HG02623 (cell line): ENCODE results near the gene SLC25A21.
"Not testable (repeated sequence)": the region's sequence is repeated elsewhere in the genome, so short reads cannot be mapped to it uniquely, and the experiment has no call there.

Experiments
- ATAC-seq: cut with Tn5 transposase; IDR thresholded peaks from one replicate; pipeline ENCODE4 v1.9.1; 2021; ENCODE audit warnings: moderate library complexity; ENCODE audit not compliant: unreplicated experiment

The SLC25A21 gene

GRCh38 chr14:37091651-37092050 is 80.8 kb downstream of the SLC25A21 start:
- ATAC-seq = no peak

- ATAC-seq = no peak
Measured at GRCh38 chr14:37090026-37090425, 82.4 kb downstream of the SLC25A21 start.

DNA sequence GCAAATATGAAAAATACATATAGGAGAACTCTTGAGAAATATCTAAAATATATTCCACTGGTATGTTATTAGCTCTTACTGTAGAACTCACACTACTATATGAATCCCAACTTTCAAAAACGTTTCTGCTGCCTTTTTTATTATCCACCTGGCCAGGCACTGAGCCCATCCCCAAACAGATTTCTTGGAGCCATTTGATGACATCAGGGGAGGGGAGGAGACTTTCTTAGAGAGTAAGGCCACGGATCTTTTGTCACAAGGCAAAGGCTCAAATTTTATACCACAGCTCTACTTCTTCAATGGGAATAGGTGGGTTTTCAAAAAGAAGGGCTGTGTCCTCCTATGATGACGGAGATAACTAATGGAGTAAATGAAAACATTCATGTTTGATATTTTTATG is 83.0 kb downstream of the SLC25A21 start:
- no peak for ATAC-seq

GRCh38 chr14:37088356-37089215 is 83.8 kb downstream of the SLC25A21 start:
- ATAC-seq = no peak

- ATAC-seq = no peak
Measured at GRCh38 chr14:37087520-37087919, 84.9 kb downstream of the SLC25A21 start.

DNA sequence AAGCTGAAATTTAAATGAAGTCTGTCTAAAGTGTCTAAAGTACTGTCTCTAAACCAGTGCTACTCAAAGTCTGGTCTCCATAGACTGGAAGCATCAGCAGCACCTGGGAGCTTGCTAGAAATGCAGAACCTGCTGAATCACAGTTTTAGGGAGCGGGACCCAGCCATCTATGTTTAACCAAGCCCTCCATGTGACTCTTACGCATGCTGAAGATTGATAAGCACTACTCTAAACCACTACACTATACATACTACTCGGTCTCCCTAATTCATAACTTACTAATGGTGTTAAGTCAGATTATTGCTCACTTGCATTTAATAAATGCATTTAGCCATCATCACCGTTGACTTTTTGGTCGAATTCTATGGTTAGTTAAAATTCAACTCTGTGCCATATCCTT is 88.8 kb downstream of the SLC25A21 start:
- ATAC-seq = no peak

DNA sequence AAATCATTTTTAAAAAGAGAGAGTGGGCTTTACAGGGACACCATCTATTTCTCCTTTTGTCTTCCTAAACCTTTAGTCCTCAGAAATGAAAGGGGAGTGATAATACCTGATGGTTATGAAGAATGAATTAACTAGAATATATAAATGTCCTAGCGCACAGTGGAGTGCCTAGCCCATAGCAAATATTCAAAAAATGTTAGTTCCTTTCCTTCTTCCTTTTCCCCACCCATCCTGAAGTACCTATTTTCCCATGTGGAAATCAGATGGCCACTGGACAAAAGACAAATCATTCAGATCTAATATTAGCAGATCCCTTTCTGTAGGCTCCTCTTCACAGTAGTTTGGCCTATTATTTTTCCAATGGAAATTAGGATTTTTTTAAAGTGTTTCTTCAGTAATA is 90.0 kb downstream of the SLC25A21 start:
- no peak for ATAC-seq

GRCh38 chr14:37081856-37082255 is 90.5 kb downstream of the SLC25A21 start:
- ATAC-seq = no peak

GRCh38 chr14:37081218-37081617 is 91.2 kb downstream of the SLC25A21 start:
- no peak for ATAC-seq

DNA sequence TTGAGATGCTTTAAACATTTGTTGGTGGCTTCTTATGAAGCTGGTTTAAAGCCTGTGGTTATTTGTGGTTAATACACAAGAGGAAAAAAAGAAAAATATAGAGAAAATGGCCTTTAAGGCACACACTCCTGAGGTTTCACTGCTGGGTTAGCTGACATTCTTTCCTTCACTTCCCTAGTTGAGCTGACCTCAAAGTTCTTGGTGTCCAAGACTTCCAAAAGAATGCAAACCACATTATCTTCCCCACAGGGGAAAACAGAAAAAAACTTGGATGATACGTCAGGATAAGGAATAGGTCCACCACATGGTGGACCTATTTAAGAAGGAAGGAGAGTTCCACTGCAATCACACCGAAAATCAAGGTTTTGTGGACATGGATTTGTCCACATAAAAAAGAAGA is 94.3 kb downstream of the SLC25A21 start:
- no peak for ATAC-seq

DNA sequence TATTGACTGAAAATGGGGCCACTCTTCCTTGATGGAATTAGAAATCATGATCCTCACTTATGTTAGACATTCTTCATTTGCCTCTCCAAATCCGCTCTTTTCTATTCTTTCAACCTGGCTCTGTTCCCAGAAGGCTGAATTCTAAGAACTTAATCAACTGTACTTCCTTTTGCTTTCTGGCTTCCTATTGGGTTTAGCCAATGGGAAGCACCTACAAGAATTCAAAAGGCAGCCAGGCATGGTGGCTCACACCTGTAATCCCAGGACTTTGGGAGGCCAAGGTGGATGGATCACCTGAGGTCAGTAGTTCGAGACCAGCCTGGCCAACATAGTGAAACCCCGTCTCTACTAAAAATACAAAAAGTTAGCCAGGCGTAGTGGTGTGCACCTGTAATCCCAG is 98.1 kb downstream of the SLC25A21 start:
- ATAC-seq = not testable (repeated sequence)

- ATAC-seq = no peak
Measured at GRCh38 chr14:37063467-37064240, 108.8 kb downstream of the SLC25A21 start.

DNA sequence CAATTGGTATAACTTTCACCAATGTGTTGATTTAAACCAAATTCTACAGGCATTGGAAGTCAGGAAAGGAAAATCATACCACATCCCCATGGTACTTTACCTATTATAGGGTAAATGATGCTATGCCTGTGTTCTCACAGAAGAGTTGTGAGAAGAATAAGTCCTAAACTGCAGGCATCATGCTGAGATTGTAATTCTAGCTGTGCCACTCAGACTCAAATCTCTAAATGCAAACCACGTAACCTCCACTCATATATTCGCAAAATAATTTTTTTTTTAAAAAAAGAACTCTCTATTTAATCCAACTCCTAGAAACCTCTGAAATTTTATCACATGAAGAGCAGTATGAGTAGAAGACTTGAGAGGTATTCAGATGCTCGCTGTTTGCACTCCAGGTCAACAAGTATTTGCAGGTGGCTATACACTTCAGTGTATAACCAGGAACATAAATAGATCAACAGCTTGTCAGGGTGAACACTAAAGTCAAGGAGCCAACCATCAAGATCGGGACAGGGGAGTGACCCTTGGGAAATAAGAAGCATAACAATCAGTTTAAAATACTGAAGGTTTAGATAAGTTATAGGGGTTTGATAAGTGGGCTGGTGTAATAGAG is 110.1 kb downstream of the SLC25A21 start:
- ATAC-seq = no peak

DNA sequence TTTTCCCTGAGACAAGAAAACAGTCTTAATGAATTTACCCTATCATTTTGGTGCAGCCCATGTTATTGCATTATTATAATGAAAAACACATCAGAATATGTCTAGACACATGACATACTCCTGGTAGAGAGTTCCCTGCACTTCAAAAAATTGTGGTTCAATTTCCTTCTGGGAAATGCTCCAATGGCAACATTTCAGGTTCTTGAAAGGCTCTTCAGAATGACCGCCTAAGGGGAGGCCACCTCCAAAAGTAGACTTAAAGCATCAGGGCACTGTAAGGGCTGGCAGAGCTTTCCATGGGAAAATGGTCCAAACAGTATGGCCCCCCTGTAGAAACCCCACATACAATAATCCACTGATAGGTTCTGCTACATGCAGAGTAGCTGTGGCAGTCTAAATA is 110.7 kb downstream of the SLC25A21 start:
- ATAC-seq = no peak

DNA sequence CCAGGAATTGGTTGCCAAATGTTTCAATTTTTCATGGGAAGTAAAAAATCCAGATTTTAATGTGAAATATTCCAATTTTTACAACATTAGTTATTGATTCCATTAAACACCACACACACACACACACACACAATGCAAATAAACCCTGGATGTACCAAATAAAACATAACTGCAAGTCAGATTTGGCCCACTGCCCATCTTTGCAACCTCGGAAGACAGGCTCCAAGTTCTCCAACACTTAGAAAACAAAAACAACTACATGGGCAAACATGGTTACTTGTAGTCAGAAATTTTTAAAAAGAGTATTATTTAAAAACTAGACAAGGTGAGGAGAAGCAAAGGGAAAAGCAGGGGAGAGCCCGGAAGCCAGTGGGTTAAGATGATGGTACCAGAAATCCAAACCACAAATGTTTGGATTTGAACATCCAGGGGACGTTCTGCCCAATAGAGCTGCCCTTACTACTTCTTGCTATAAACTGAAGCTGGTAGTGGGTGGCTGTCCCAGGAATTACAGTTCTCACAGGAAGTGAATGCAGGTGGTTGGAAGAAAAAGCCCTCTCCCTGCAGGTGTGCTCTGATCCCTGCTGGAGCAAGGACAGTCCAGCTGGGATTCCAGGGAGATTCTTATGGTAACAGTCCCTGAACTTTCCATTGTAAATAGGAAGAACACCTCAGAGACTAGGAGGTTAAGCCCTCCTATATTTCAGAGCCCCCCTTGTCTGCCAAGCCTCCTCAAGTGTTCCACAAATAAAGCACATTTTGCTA is 111.7 kb downstream of the SLC25A21 start:
- ATAC-seq = no peak

- no peak for ATAC-seq
Measured at GRCh38 chr14:37057776-37058175, 114.6 kb downstream of the SLC25A21 start.

DNA sequence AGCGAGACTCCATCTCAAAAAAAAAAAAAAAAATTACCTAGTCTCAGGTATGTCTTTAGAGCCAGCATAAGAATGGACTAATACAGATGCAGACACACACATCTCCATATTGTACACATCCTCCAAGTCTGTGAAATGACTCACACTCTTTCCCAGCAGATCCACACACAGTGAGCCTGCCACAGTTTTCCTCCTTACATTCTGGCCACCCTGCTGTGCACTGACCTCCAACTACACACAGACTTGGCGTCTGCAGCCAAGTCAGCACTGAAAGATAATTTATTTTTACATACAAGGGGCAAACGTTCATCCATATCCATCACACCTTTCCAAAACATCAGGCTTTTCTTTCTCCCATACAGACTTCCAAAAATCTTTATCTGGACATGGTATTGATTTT is 115.9 kb downstream of the SLC25A21 start:
- ATAC-seq = no peak

DNA sequence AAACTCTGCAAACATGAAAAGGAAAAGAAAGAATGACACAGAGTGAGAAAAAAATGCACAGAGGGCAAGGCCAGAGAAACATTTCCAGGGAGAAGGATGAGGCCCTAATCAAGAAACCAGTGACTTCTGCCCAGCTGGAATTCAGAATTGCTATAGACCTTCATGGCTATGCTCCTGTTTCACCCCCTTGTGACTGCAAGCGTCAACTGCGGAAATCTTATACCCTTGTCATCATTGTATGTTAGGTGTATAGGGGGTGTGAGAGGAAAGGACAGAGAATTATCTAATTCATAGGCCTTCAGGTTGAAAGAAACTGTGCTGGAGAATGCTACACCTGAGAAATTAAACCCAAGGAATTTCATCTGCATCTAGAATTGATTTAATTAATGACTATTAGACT is 117.5 kb downstream of the SLC25A21 start:
- ATAC-seq = no peak

DNA sequence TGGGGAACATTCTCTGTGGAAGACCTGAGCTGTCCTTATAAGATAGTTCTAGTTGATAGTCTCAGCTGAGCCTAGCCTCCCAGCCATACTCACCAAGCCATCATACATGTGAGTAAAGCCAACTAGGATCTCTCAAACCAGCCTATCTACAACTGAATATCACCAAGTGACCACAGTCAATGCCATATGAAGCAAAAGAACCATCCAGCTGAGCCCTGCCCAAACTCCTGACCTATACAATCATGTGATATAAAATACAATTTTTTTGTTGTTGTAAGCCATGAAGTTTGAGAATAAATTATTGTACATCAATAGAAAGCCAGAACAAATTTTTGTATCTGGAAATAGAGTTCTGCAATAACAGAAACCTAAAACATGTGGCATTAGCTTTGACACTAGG is 118.3 kb downstream of the SLC25A21 start:
- ATAC-seq = no peak

DNA sequence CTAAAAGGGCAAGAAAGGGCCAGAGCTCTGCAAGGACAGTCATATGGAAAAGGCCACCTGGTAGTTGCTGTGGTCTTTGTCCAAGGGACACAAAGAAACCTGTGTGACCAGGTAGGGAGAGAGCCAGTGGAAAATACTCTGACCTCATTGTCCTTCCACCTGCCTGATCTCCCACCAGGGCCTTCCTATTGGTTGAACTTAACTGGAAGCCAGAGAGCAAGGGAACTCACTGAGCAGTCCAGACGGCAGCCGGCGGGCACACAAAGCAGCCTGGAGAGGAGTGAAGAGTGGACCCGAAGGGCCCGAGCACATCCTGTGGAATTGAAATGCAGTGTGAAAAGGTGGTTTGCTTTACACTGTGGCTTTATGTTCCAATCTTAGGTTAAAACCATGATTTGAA is 120.7 kb downstream of the SLC25A21 start:
- no peak for ATAC-seq

DNA sequence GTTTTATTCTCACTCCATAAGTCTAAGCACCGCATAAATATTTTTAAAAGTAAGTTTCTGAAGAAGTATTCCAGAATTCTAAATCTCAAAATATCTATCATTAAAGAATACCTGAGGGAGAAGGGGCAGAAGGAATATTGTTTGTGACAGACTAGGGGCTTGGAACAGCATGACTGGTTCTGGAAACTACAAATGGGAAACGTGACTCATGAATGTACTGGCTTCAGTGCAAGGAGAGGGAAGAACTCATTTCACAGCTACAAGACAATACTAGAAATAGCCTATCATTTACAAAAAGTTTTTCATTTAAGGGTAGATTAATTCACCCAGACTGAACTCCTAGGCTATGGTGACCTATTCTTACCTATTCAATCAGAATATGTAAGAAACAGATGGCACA is 121.3 kb downstream of the SLC25A21 start:
- ATAC-seq = no peak
